HG03039 (cell line): ENCODE measurements around the gene SUMF1.
"Not testable (repeated sequence)": the region's sequence is repeated elsewhere in the genome, so short reads cannot be mapped to it uniquely, and the experiment has no call there.

Experiments
- ATAC-seq: cut with Tn5 transposase; IDR thresholded peaks from one replicate; pipeline ENCODE4 v1.9.1; 2021; ENCODE audit warnings: mild to moderate bottlenecking, moderate library complexity; ENCODE audit not compliant: unreplicated experiment

SUMF1 gene

DNA sequence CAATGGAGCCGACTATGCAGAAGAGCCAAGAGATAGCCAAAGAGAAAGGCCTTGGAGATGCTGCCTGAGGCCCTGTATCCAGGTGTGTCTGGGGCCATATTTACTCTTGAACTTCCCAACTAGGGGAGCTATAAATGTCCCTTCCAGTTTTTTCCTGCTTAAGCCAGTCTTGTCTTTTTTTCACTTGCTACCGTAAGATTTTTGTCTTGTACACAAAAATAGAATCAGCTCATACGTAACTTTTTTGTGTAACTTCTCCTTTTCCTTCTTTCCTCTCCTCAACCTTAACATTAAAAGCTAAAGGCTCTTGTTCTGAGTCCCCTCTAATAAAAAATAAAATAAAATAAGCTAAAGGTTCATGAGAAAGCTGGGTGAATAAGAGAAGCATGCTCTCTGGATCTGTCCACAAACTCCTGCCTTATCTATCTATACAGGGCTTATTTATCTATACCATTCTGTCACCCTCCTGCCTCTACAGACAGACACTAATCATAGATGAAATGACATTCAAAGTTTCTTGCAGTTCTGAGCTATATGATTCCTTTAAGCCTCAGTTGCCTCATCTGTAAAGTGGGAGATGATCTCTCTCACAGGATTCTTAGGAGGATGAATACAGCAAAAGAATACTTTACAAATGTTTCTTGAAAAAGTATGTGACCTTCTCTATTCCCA lies 4.6 kb downstream of the SUMF1 start:
- no peak for ATAC-seq

DNA sequence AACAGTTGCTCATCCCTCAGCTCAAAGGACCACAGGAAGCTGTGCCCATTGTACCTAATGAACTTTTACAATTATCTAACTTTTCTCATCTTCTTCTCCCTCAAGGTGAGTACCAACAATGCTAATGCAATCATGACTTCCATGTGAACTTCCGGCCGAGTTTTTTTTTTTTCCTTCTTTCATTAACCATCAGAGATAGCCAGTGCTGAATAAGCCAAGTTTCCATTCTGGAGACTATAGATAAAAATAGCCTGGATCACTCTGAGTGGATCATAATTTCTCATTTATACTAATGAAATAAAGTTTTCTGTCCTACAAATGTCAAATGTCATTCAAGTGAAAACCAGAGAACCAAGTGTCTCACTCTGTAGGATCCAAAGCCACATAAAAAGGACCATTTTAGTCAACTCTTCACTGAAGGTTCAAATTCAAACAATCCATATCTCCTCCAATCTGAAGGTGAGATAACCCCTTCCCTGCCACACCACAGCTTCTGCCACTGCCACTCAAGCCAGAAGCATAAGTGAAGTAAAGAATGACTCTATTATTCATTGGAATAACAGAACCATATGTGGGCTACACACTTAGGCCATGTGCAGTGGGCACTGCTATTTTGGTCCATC lies 5.5 kb downstream of the SUMF1 start:
- no peak for ATAC-seq

DNA sequence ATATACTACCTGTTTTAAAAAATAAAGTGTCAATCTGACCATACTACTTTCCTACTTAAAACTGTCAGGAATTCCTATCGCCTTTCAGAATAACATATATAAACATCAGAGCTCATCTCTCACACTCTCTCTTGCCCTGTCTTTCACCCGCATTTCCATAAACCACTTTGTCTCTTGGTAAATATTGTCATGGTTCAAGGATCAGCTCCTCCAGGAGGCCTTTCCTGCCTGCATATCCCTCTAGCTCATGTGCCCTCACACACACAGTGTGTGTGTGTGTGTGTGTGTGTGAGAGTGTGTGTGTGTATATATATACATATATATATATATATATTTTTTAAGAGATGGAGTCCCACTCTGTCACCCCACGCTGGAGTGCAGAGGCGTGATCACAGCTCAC lies 6.7 kb downstream of the SUMF1 start:
- ATAC-seq, result no peak

DNA sequence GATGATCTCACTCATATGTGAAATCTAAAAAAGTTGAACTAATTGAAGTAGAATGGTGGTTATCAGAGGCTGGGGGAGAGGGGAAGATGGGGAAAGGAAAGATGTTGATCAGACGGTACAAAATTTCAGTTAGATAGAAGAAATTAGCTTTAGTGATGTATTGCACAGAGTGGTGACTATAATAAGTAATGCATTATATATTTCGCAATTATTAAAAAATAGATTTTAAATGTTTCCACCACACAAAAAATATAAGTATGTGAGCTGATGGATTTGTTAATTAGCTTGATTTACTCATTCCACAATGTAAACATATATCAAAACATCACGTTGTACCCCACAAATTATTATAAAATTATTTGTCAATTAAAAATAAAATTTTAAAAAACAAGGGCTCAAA lies 8.1 kb downstream of the SUMF1 start:
- ATAC-seq, result no peak

GRCh38 chr3:4456780-4457179 lies 10.3 kb downstream of the SUMF1 start:
- not testable (repeated sequence) for ATAC-seq

- ATAC-seq, result no peak
Measured at GRCh38 chr3:4454142-4454541, 12.9 kb downstream of the SUMF1 start.

DNA sequence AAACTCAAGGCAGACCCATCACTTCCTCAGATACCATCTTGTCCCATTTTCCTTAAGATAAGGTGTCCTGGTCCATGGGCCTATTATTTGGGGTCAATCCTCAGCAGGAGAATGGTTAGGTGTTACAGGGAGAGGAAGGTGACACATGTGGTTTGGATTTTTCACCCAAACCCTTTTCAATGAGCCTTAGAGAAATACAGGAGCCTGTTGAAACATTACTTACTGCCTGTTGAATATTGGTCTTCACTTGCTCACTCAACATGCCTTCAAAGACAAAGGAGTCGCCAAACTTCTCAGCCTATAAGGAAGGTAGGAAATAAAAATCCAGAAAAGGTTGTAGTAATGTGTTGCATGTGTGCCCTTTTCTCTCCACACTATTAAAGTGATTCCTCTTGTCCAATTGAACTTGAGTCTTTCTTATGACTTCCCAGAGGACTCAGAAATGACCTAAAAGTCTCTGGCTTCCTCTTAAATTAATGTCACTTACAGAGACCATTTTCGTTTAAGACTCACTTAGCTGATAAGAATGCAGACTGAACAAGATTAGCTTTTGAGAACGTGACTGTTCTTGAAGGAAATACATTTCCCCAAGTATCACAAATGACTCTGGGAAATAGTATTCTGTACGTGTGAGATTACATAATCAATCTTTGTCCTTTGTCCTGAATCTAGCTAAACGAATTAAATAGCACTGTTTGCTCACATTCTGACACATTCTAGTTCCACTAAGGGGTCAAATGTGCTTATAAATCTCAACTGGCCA lies 17.8 kb downstream of the SUMF1 start:
- no peak for ATAC-seq

DNA sequence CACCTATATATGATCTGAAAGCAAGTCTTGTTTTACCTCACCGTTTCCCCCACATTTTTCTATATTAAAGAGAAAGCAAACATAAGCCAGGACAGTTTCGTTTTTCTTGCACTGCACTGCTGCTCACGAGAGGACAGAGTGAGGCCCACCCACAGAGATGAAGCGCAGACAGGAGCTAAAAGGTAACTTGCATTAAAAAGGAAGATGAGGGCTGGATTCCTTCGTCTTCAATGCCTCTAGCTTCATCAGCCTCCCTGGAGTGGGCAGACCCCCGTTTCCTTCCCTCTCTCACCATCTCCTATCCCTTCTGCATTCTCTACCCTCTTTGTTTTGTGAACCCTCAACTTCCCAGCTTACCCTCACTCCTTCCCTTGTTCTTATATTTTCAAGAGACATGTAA lies 18.9 kb downstream of the SUMF1 start:
- ATAC-seq, result no peak

DNA sequence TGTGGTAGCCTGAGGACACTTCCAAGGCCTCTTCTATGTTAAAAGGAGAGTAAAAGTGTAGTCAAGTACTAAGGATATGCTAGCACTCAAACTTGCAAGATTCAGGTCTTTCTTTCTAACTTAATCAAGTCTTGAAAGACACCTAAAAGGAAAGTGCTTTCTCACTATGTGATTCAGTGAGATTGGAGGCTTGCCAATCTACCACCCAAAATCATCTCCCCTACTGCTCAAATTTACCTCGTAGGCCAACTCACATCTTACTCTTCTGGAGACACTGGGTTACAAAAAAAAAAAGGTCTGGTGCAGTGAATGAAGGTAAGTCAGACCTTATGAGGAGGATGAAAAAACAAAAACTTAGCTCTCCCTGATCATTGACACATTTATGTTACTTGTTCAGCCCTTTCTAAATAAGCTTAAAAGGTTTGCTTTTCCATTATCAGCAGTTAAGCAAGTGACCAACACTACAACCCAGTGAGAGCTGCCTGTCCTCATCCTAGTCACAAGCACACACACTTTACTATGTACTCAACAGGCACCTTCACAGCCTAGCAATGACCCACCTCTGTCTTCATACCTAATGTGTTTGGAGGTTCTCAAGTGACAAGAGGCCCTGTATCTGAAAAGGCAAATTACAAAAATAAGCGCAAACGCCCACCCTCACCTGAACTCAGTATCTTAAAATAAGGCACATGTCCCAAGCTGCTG lies 19.6 kb downstream of the SUMF1 start:
- ATAC-seq, result no peak

- no peak for ATAC-seq
Measured at GRCh38 chr3:4440951-4441350, 26.1 kb downstream of the SUMF1 start.

- no peak for ATAC-seq
Measured at GRCh38 chr3:4438296-4438695, 28.8 kb downstream of the SUMF1 start.

DNA sequence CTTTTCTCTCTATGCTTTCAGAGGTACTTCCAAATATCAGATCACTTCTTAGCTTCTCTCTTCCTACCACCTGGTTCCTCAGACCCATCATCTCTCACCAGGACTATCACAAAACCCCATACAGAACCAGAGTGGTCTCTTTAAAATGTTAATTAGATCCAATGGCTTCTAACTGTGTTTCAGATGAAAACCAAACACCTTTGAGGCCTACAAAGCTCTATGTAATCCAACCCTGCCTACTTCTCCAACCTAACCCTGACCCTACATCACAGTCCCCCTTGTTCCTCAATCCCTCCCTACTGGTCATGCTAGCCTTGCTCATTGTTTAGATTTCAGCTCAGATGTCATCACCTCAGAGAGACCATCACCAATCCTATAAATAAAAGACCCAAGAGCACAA lies 34.8 kb downstream of the SUMF1 start:
- no peak for ATAC-seq

DNA sequence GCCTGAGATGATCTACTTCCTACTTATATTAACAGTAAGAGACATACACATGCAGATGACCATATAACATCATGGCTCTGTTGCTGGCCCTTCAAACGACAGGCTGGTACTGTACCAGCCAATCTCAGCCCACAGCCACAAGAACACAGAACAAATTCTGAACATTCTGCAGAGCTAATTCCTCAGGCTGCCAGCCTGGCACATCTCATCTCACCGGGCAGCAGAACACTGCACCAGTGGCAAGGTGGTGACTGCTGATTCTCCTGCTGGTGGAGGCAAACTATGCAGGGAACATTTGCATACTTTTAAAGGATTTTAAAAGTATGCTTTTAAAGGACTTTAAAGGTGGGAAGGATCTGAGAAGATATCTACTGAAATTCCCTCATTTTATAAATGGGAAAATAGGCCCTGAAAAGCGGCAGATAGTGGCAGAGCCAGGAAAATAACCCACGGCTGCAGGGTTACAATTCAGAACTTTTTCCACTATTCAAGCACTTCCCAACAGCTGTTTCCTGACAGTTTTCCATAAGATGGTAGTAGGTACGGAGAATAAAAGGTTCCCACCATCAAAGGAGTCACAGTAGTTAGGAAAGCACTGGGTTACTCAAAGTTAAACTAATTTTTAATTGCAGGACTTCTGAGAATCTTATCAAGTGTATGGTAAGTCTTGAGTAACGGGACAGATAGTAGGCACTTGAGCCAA lies 37.3 kb downstream of the SUMF1 start:
- no peak for ATAC-seq

- peak; percentile 70 for ATAC-seq
Measured at GRCh38 chr3:4426782-4427344, 40.2 kb downstream of the SUMF1 start.

DNA sequence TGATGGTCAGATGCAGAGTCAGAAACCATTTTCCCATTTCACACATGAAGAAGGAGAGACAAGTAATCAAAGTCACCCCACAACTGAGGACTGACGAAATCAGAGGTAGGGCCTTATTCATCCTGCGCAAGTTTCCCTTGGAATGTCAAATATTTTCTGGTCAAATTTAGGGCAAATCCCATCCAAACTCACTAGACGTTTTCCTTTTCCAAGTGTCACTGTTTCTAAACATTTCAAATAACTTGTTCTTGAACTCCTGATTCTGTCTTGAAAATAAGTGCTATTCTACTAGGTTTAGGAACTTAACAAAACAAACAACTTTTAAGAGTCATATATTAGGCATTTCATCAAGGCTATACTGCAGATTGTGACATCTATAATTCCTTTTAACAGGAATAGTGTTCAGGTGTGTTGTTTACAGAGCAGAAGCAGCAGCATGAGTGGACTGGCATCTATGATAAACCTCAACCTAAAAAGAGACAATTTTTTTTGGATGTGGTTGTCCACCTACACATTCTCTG lies 40.7 kb downstream of the SUMF1 start:
- no peak for ATAC-seq

- ATAC-seq, result peak; percentile 42
Measured at GRCh38 chr3:4425707-4426106, 41.4 kb downstream of the SUMF1 start.

GRCh38 chr3:4425055-4425454 lies 42.0 kb downstream of the SUMF1 start:
- no peak for ATAC-seq

DNA sequence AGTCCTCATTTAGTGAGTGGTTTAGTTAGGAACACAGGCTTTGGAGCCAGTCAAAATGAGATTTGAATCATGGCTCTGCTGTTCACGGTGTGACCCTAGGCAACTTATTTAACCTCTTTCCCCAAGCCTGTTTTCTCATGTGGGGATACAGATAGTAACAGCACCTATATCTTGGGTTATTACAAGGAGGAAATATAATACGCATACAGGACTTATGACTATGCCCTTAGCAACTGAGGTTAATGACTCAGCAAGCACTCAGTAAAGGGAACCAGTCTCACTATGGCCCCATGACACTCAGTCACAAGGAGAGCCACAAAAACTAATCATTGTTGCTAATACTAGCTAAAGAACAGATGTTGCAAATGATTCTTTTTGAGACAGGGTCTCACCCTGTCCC lies 45.9 kb downstream of the SUMF1 start:
- peak; percentile 80 for ATAC-seq

- ATAC-seq, result no peak
Measured at GRCh38 chr3:4419920-4420319, 47.1 kb downstream of the SUMF1 start.

DNA sequence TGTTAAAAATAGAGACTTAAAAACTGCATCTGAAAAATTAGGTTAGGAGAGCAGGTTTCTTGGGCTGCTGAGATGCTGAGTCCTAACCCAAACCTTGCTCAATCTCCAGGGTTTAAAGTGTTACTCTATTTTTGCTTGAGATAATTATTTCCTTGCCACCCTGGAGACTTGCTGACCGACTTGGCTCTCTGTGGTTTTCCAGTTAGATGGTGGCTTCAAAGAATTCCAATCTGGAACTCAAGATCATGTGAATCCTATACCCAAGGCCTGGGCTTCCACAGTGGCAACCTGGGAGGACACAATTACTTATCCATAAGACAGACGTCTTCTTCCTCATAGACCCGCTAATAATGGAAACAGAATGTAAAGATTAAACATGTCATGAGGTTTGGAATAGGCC lies 47.7 kb downstream of the SUMF1 start:
- no peak for ATAC-seq
